ENCODE measurements around the gene CASQ2.

Gene CASQ2

DNA sequence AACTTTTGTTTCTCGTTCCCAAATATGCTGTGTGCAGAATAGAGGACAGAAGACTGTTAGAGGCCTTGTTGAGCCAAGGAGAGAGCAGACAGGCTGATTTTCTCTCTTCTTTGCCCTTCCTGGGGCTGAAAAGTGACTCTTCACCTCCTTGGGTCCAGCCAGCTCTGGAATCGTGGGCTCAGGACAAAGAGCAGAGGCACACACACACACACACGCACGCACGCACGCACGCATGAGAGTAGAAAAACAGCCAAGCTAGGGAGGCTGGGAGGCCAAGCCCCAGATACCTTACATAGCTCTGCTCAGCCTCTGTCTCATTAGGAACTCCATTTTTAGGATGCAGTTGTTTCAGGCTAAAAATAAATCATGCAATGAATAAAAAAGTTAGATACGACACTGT is at the start of gene CASQ2:
TSS of gene CASQ2 (minus strand) at position 166 of the 400 bp plus-strand sequence. CDS start 173 bp downstream, outside the sequence.
- DNase-seq, result no peak

DNA sequence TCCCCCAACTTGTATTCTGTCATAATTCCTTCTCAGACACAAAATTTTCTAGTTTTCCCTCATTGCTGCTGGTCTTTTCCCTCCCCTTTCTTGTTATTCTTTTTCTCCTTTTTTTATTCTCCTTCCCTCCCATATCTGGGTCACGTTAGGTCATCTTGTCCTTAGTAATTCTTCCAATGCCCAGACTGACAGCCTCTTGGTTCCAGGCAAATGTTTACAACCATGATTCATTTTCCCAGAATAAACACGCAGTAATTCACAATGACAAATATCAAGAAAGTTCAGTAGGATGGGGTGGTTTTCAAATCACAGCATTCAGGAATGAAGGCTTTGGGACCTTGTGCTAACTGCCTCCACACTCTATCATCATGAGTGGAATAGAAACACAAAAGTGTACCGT is 47.2 kb upstream of the CASQ2 start:
- no peak for DNase-seq

GRCh38 chr1:115814685-115815398 is 46.3 kb upstream of the CASQ2 start:
- no peak for DNase-seq

GRCh38 chr1:115813727-115814126 is 45.2 kb upstream of the CASQ2 start:
- no peak for DNase-seq

DNA sequence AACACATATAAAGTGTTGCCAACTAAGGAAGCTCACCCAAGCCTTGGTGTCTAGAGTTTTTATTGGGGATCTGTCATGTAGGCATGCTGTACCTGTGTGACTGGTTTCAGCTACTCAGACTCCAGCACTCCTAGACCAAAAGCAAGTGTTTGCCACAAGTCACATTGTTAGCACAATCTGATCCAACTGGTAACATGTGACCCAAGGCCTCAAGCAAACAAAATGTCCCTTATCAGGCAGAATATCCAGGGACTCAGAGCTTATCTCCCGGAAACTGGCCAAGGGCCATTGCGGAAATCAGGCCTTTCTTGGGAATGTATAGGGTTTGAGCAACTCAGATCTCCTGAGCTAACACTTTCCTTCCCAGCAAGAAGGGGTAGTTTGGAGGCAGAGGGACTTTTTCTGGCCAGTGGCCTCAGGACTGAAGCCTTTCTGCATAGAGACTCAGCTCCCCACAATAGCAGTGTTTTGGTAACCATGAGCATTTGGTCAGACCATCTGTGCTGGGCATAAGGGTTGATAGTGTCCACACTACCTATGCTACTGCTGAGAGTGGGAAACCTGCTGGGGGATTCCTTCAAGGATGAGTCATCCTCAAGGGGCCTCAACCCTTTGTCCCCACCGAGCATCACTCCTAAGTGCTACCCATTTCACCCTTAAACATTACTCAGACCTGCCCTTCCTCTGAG is 42.8 kb upstream of the CASQ2 start:
- no peak for DNase-seq

DNA sequence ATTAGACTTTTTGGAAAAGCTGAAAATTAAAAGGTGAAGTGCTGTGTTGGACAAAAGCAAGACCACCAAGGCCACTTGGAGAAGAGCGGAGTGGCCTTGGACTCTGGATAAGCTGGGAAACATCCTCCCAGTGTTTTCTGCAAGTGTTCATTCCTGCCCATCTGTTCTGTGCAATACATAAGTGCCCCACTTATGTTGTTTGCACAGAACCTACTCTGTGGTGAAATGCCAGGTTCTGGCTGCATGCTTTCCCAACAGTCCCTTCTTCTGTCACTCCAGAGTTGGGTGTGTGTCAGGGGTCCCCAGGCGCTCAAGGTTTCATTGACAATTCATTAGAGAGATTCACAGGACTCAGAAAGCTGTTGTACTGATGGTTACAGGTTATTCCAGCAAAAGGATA is 42.1 kb upstream of the CASQ2 start:
- DNase-seq, result peak in 1 of 2 experiments; percentile 50

GRCh38 chr1:115809847-115810246 is 41.3 kb upstream of the CASQ2 start:
- no peak for DNase-seq

- no peak for DNase-seq
Measured at GRCh38 chr1:115809076-115809475, 40.6 kb upstream of the CASQ2 start.

- peak in 1 of 2 experiments; percentile 69 for DNase-seq
Measured at GRCh38 chr1:115807723-115808122, 39.2 kb upstream of the CASQ2 start.

GRCh38 chr1:115805597-115805996 is 37.1 kb upstream of the CASQ2 start:
- DNase-seq, result no peak

GRCh38 chr1:115802416-115802815 is 33.9 kb upstream of the CASQ2 start:
- DNase-seq, result no peak

DNA sequence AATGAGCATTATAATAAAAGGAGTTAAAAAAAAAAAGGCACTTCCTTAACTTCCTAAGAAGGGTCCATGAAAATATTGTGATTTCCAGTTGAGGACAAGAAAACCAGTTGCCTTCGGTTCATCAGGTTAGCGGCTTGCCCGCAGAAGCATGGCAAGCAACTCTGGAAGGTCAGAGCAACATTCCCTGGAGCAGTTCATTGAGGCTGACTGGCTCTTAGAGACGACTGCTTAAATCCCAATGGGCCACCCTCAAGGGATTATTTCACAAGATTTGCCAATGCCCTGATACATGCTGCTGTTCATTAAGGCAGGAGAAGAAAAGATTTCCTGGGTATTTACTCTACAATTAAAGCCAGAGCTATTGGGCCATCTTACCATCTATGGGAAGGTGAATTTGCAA is 29.0 kb upstream of the CASQ2 start:
- DNase-seq, result no peak

- DNase-seq, result no peak
Measured at GRCh38 chr1:115796897-115797296, 28.4 kb upstream of the CASQ2 start.

DNA sequence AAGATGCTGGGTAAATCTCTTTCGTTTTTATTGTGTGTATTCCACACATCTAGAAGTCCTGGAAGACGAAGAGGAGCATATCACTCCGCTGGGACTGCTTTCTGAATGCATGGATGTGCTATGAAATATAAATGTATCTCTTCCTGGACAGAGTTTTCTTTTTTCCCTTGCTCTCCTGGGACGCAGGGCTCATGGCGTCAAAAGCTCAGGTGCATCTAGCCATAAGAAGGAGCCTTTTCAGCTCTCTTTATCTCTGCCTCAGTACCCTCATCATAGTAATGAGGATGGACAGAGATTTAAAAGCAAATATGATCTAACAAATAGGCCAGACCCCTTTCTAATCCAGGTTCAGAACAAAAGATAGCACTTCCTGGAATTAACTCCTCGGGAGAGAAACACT is 27.5 kb upstream of the CASQ2 start:
- no peak for DNase-seq

GRCh38 chr1:115794976-115795639 is 26.6 kb upstream of the CASQ2 start:
- no peak for DNase-seq

- DNase-seq, result no peak
Measured at GRCh38 chr1:115793162-115793561, 24.6 kb upstream of the CASQ2 start.

DNA sequence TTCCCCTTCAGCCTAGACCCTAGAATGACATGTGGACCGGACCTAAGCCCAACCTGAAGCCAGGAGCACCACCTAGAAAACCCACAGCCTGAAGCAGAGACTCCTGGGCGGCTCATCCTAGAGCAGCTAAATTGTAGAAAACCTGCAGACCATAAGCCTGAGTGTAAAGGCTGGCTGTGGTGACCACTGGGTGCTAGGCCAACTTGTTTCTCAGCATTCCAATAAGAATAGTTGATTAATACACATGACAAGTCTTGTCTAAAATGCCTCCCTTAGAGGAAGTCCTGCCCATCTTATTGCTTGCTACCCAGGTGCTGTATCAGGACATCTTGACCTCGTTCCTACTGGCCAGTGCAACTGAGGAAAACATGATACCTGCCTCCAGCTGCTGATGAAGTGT is 23.3 kb upstream of the CASQ2 start:
- no peak for DNase-seq

- no peak for DNase-seq
Measured at GRCh38 chr1:115790846-115791245, 22.3 kb upstream of the CASQ2 start.

DNA sequence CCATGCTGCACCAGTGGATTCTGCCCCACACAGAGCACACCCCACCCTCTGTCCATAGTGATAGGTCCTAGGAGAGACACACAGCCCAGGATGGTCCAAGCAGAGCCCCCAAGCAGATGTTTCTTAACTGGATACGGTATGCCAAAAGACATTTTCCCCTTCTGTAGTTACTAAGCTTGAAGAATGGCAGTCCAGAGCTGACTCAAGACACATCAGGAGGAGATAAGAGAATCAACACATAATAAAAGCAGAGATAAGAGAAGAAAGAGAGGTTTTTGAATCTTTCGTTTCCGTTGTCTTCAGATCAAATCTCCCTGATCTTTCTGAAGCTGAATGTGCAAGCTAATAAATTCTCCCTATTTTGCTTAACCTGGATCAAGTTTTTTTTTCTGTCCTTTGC is 21.8 kb upstream of the CASQ2 start:
- DNase-seq, result no peak

- no peak for DNase-seq
Measured at GRCh38 chr1:115783311-115783710, 14.8 kb upstream of the CASQ2 start.

GRCh38 chr1:115782571-115783281 is 14.2 kb upstream of the CASQ2 start:
- DNase-seq, result no peak

DNA sequence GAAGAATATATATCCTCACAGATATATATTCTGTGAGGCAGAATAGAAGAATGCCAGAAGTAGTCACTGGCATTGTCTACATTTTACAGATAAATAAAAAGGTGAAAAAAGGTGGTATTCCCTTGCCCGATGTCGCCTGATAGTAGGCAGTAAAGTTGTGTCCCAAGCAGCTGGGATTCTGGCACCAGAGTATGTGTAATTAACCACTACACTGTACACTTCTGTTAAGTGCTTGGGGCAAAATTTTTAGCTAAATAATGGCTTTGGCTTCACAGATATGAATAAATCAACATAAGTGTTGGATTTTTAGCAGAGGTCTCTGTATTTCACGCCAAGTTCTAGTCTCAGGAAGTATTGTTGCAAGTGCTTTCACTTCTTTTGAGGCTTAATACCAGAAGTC is 13.3 kb upstream of the CASQ2 start:
- no peak for DNase-seq

GRCh38 chr1:115781343-115781742 is 12.8 kb upstream of the CASQ2 start:
- no peak for DNase-seq
